ENCODE measurements around the gene PRMT9.

The PRMT9 gene

DNA sequence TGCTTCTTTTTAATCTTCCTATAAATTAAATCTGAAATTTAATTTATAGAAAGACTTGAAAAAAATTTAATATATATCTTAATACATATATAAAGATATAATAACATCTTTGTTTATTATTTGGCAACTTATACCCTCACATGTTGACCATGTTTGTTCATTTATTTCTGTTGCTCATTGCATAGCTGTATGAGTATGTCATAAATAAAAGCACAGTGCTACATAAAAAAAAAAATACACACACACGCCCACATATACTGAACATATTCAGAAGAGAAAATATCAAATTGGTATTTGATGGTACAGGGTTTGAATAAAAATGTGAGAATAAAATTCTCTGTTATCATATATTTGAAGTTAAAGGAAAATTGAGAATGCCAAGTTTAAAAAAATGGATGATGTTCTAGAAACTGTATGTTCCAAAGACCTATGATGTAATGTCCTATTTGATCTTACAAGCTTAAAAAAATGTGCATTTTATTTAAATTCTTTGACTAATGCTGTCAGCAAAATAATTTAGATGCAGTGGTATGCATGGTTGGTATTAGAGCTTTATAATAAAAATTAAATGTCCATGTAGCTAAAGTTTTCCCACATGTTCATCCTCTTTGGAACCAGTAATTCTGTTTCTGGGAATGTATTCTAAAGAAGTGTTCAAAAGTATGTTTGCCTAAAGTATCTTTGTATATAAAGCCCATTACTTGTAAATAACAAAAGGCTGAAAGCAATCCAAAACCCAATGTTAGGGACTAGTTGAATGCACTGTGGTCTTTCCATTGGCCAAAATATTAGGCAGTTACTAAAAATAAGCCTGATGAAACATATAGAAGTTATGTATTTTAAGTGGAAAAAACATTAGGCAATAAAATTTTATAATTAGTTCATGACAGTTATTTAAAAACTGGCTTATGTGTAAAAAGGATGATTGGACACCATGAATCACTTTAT is 53.9 kb downstream of the PRMT9 start:
- H3K4me2 ChIP-seq (ENCODE audit: insufficient read depth, low read length): no peak overlapping the region
- H3K27me3 ChIP-seq (ENCODE audit: insufficient read depth, low read length, poor library complexity): no peaks in the 10 kb centered on the region
- H3K36me3 ChIP-seq (ENCODE audit: insufficient read depth, low read length): peaks cover 89% of the 10 kb centered on the region
- no peaks in the 10 kb centered on the region for H3K4me1 ChIP-seq (ENCODE audit: insufficient read depth, low read length)
- H3K9me3 ChIP-seq (ENCODE audit: insufficient read depth, low read length, severe bottlenecking): no peaks in the 10 kb centered on the region
- no peak overlapping the region for H3K4me3 ChIP-seq (ENCODE audit: low read depth in 1 of 2, low read length in 2 of 2)
- ATAC-seq (ENCODE audit: insufficient read depth, low read depth) (no peak), DNase-seq (no peak)
- TF ChIP-seq CTCF (IDR thresholded peaks at IDR 0.05; ENCODE audit: borderline replicate concordance, extremely low read depth, low read length, poor library complexity, severe bottlenecking): no peak
- no peak overlapping the region for H3K27ac ChIP-seq (ENCODE audit: low read length)
- no peaks in the 10 kb centered on the region for H3K79me2 ChIP-seq (ENCODE audit: insufficient read depth, low read length)
- no peak overlapping the region for H3K9ac ChIP-seq (ENCODE audit: low read depth, low read length)
- no peak overlapping the region for H2AFZ ChIP-seq (ENCODE audit: low read depth, low read length)
- H4K20me1 ChIP-seq (ENCODE audit: insufficient read depth, low read length): no peaks in the 10 kb centered on the region

DNA sequence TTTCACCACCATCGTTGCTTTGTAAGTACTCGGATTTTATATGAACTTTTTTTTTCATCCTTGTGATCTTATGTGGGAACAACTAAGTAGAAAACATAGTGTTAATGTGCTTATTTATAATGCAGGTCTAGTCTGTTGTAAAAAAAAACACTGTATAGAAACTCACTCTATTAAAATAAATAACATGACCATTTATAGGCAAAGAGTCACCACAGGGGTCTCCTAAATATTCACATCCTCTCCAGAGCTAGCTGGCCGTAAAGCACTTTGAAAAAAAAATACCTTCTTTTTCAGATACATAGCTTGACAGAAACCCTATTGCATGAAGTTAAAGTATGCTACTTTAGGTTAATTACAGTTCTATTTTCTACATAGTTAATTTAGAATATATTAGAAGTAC is 55.5 kb downstream of the PRMT9 start:
- DNase-seq: no peak

DNA sequence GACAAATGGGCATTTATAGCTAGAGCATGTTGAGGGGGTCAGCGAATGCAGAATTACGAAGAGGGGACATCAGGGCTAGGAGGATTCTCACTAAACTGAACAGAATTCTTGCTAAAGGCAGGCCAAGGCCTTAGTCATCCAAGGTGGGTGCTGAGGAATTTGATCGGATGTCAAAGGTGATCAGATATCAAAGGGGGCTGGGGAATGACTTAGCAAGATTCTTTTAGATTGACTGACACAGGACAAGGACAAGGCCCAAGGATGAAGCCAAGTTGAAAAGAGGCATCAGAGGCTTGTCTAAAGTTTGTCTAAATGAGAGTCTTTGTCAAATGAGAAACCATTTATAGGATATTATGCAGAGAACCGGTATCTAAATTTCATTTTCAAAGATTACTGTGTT is 57.1 kb downstream of the PRMT9 start:
- Histone ChIP-seq H3K9ac (ENCODE audit: low read depth, low read length) (no peak overlapping the region), H2AFZ (ENCODE audit: low read depth, low read length) (no peak overlapping the region), H3K4me2 (ENCODE audit: insufficient read depth, low read length) (no peak overlapping the region), H3K27ac (ENCODE audit: low read length) (no peak overlapping the region), H3K27me3 (ENCODE audit: insufficient read depth, low read length, poor library complexity) (no peaks in the 10 kb centered on the region), H3K4me1 (ENCODE audit: insufficient read depth, low read length) (no peaks in the 10 kb centered on the region), H3K9me3 (ENCODE audit: insufficient read depth, low read length, severe bottlenecking) (no peaks in the 10 kb centered on the region), H3K4me3 (ENCODE audit: low read depth in 1 of 2, low read length in 2 of 2) (no peak overlapping the region), H4K20me1 (ENCODE audit: insufficient read depth, low read length) (peaks cover 3% of the 10 kb centered on the region; the same call in 1 of the 2 replicates), H3K36me3 (ENCODE audit: insufficient read depth, low read length) (peaks cover 81% of the 10 kb centered on the region), H3K79me2 (ENCODE audit: insufficient read depth, low read length) (peaks cover 11% of the 10 kb centered on the region)
- no peak for ATAC-seq (ENCODE audit: insufficient read depth, low read depth)
- no peak for TF ChIP-seq CTCF (IDR thresholded peaks at IDR 0.05; ENCODE audit: borderline replicate concordance, extremely low read depth, low read length, poor library complexity, severe bottlenecking)
- TF ChIP-seq EZH2 (IDR thresholded peaks at IDR 0.05; ENCODE audit: borderline replicate concordance, low read depth, low read length, severe bottlenecking): no peak
- DNase-seq: no peak

More for the DNA sequence above, 55.5 kb downstream of the PRMT9 start:
- TF ChIP-seq EZH2 (IDR thresholded peaks at IDR 0.05; ENCODE audit: borderline replicate concordance, low read depth, low read length, severe bottlenecking): no peak
- TF ChIP-seq CTCF (IDR thresholded peaks at IDR 0.05; ENCODE audit: borderline replicate concordance, extremely low read depth, low read length, poor library complexity, severe bottlenecking): no peak
- H3K9ac ChIP-seq (ENCODE audit: low read depth, low read length): no peak overlapping the region
- H2AFZ ChIP-seq (ENCODE audit: low read depth, low read length): no peak overlapping the region
- H3K4me2 ChIP-seq (ENCODE audit: insufficient read depth, low read length): no peak overlapping the region
- peaks cover 86% of the 10 kb centered on the region for H3K36me3 ChIP-seq (ENCODE audit: insufficient read depth, low read length)
- H3K79me2 ChIP-seq (ENCODE audit: insufficient read depth, low read length): no peaks in the 10 kb centered on the region
- H4K20me1 ChIP-seq (ENCODE audit: insufficient read depth, low read length): no peaks in the 10 kb centered on the region
- no peaks in the 10 kb centered on the region for H3K4me1 ChIP-seq (ENCODE audit: insufficient read depth, low read length)
- ATAC-seq (ENCODE audit: insufficient read depth, low read depth): no peak
- H3K27me3 ChIP-seq (ENCODE audit: insufficient read depth, low read length, poor library complexity): no peaks in the 10 kb centered on the region
- no peaks in the 10 kb centered on the region for H3K9me3 ChIP-seq (ENCODE audit: insufficient read depth, low read length, severe bottlenecking)
- no peak overlapping the region for H3K27ac ChIP-seq (ENCODE audit: low read length)
- H3K4me3 ChIP-seq (ENCODE audit: low read depth in 1 of 2, low read length in 2 of 2): no peak overlapping the region
